Small intestine (tissue), 7 donors: ENCODE data around the gene TUBA1A. TPM values are rescaled to one million over a fixed set of nuclear protein-coding genes. Genes with fewer than 3 reads are reported as not detected.
"Not testable (repeated sequence)": the region's sequence is repeated elsewhere in the genome, so short reads cannot be mapped to it uniquely, and the experiment has no call there.

Source experiments
- DNase-seq, 2 donors: peaks; one replicate each; pipeline versions ENCODE4 v3.0.0 to v3.0.0-alpha.2; 2013
- FAIRE-seq: peaks from 2 replicates; lab custom pipeline; 2012; peaks lifted over from hg19 to GRCh38; lab: Jason Lieb, UNC
- H3K27ac ChIP-seq, 3 donors: one replicate each; pipeline ENCODE4 v1.5.1; 2013; ENCODE audit warnings: low read length in 2 of 3, mild to moderate bottlenecking in 2 of 3, control low read depth in 1 of 3, inconsistent platforms in 1 of 3, low read depth in 1 of 3, moderate library complexity in 1 of 3
- H3K27me3 ChIP-seq, 3 donors: one replicate each; pipeline ENCODE4 v1.6.1; 2013; ENCODE audit warnings: low read length in 3 of 3, inconsistent platforms in 1 of 3; ENCODE audit not compliant: control insufficient read depth in 3 of 3, insufficient read depth in 3 of 3
- H3K36me3 ChIP-seq, 3 donors: one replicate each; pipeline ENCODE4 v1.6.1; 2013; ENCODE audit warnings: low read length in 3 of 3, inconsistent platforms in 1 of 3, low read depth in 1 of 3, mild to moderate bottlenecking in 1 of 3, moderate library complexity in 1 of 3; ENCODE audit not compliant: control insufficient read depth in 3 of 3, insufficient read depth in 2 of 3
- H3K4me1 ChIP-seq, 3 donors: one replicate each; pipeline ENCODE4 v1.6.1; 2013; ENCODE audit warnings: low read length in 2 of 3, inconsistent platforms in 1 of 3, low read depth in 1 of 3, mild to moderate bottlenecking in 1 of 3, moderate library complexity in 1 of 3; ENCODE audit not compliant: control insufficient read depth in 3 of 3, insufficient read depth in 2 of 3
- H3K4me3 ChIP-seq, 3 donors: one replicate each; pipeline ENCODE4 v1.5.1; 2013; ENCODE audit warnings: low read length in 3 of 3, control low read depth in 1 of 3, inconsistent platforms in 1 of 3, low read depth in 1 of 3, mild to moderate bottlenecking in 1 of 3, moderate library complexity in 1 of 3
- H3K9me3 ChIP-seq, 2 donors: one replicate each; pipeline ENCODE4 v1.6.1; 2013; ENCODE audit warnings: low read depth in 1 of 2, low read length in 1 of 2; ENCODE audit not compliant: control insufficient read depth in 2 of 2, insufficient read depth in 1 of 2
- WGBS, 3 donors: extraction: QIAGEN DNeasy Blood & Tissue Kit; methylation state at CpG; one replicate each; pipeline ENCODE4 v1.1.7; 2013; 5-methylcytosine and 5-hydroxymethylcytosine counted together
- polyA plus RNA-seq, 4 donors: library from polyadenylated mRNA; stranded (reverse) in 3 of 4; unstranded in 1 of 4; fragments of 200-250 nt in 3 of 4; fragments of 120-200 nt in 1 of 4; gene quantifications; one replicate each; pipeline versions ENCODE4 v1.2.1 to v1.2.3, GENCODE V29; 2013
- donor health status: healthy with polysubstance abuse.
- donor health status: control.
- donor health status: control.
- donor health status: Bipolar disorder and iron deficiency.
- donor health status: healthy.

The TUBA1A gene
- polyA plus RNA-seq, 4 donors, result 9.8 to 158 (median 73.6) TPM

DNA sequence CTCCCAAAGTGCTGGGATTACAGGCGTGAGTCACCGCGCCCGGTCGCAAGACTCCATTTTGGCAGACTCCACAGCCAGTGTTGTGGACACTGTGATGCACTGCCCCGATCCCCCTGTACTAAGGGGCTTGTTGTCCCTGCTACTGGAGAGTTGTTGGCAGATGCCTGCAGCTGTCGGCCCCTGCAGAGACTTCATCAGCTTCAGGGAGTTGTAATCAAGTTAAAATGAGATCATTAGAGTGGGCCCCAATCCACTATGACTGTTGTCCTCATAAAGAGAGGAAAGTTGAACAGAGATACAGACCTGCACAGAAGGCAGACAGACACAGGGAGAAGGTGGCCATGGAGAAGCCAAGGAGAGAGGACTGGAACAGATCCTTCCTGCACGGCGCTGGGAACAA, 23.7 kb upstream of the TUBA1A start:
- Histone ChIP-seq H3K9me3 (no peaks in the 10 kb centered on the region), H3K4me1 (peaks cover 0 to 4% (median 0%) of the 10 kb centered on the region in 3 donors), H3K27me3 (no peaks in the 10 kb centered on the region), H3K4me3 (no peak overlapping the region), H3K27ac (no peak overlapping the region), H3K36me3 (no peaks in the 10 kb centered on the region)
- DNase-seq (no peak), FAIRE-seq (no peak)
- WGBS, 3 donors, result 81 to 96% (median 94%) methylated on average over 9 of the region's 9 CpGs

DNA sequence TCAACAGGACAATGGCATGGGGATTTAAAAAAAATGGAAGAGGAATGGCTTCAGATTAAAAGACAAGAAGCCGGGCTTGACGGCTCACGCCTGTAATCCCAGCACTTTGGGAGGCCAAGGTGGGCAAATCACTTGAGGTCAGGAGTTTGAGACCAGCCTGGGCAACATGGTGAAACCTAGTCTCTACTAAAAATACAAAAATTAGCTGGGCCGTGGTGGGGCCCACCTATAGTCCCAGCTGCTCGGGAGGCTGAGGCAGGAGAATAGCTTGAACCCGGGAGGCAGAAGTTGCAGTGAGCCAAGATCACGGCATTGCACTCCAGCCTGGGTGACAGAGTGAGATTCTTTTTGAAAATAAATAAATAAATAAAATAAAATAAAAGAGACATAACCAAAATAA, 21.8 kb upstream of the TUBA1A start:
- H3K9me3 ChIP-seq, H3K4me1 ChIP-seq, H3K27me3 ChIP-seq, H3K36me3 ChIP-seq, H3K4me3 ChIP-seq, FAIRE-seq, H3K27ac ChIP-seq, DNase-seq: not testable (repeated sequence)
- WGBS, 3 donors, result 94 to 96% (median 94%) methylated on average over 7 of the region's 7 CpGs

DNA sequence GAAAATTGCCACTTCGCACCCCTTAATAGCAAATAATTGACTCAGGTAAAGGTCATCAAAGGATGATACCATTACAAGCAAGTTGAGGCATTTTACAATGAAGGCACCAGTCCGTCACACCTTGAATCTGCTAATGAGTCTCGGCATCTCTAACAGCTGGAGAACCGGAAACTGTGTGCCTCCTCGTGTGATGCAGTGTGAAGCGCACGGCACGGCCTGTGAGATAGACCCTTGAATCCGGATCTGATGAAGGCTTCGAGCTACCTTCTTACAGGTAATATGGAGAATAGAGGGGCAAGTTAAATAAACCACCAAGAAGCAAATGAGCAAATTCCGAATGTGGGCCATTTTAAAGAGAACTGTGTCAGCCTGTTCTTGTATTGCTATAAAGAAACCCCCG, 19.8 kb upstream of the TUBA1A start:
- no peak for DNase-seq
- no peak for FAIRE-seq
- Histone ChIP-seq H3K36me3 (no peaks in the 10 kb centered on the region), H3K27ac (no peak overlapping the region), H3K4me3 (no peak overlapping the region), H3K27me3 (no peaks in the 10 kb centered on the region), H3K4me1 (no peaks in the 10 kb centered on the region), H3K9me3 (no peaks in the 10 kb centered on the region)
- 86 to 89% (median 88%) methylated on average over 12 of the region's 12 CpGs for WGBS, 3 donors

DNA sequence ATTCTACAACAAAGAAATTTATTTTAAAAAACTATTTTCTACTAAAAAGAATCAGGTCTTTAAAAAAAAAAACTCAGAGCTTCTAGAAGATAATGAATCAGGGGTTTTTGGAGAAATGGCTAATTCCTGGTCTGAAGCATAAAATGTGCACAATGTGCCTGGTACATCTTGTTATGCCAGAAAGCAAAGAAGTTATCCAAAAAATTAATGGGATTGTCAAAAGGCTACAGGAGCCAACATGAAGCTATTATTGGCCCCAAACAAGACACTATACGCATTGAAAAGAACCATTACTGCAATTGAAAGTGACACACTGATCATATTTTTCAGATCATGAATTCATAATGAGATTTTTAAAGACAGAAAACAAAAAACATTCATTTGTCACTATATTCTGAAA, 19.3 kb upstream of the TUBA1A start:
- no peak for DNase-seq
- FAIRE-seq, result no peak
- WGBS, 3 donors, result 83 to 93% (median 93%) methylated on average over 1 of the region's 1 CpG
- Histone ChIP-seq H3K9me3 (no peaks in the 10 kb centered on the region), H3K27me3 (no peaks in the 10 kb centered on the region), H3K27ac (no peak overlapping the region), H3K4me1 (no peaks in the 10 kb centered on the region), H3K36me3 (no peaks in the 10 kb centered on the region), H3K4me3 (no peak overlapping the region)

DNA sequence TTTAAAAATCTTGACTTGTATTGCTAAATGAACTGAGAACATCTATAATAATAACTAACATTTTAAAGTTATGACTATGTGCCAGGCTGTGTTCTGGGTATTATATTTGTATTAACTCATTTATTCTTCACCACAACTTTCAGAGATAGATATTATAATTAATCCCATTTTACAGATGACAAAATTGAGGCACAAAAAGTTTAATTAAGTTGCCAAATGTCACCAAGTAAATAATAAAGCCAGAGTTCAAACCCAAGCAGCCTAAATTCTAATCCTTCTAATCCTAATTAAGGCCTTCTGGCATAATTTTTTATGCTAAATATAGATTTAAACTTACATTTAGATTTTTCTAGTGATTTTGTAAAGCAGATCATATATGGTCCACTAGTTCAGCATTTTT, 17.5 kb upstream of the TUBA1A start:
- H3K36me3 ChIP-seq, result no peaks in the 10 kb centered on the region
- no peaks in the 10 kb centered on the region for H3K9me3 ChIP-seq
- peaks cover 0 to 5% (median 0%) of the 10 kb centered on the region in 3 donors for H3K4me1 ChIP-seq
- FAIRE-seq (no peak), DNase-seq (no peak)
- no peak overlapping the region for H3K4me3 ChIP-seq
- H3K27ac ChIP-seq, result no peak overlapping the region
- no peaks in the 10 kb centered on the region for H3K27me3 ChIP-seq

DNA sequence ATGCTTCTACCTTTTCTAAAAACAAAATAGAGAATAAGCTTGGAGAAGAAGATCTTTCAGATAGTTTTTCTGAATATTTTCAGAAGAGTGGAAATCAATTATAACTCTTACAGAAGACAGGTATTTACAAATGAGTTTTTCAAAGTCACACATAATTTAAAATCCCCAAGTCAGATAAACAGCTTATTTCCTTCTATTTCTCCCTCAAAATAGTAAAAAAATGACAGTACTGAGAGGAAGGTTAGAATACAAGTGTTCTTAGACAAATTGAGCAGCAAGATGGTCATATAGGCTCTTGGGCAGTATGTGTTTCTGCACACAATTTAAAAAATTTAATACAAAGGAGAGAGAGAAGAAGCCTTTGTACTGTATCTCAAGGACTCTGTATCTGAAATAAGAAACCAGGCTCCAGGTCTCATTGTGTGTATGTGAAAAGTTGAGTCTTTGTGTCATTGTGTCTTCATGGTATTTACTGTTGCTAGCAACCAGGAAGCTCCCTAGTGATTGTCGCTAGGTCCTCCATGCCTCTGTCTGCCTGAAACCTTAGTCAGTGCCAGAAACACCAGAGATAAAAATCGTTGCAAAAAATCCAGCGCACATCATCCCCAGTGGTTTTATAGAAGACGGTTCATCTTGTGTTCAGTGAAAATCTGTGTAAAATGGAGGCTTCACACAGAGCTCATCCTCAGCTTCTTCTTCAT, 12.9 kb upstream of the TUBA1A start:
- Histone ChIP-seq H3K27me3 (no peaks in the 10 kb centered on the region), H3K9me3 (no peaks in the 10 kb centered on the region), H3K4me1 (peaks cover 0 to 5% (median 0%) of the 10 kb centered on the region in 3 donors), H3K36me3 (no peaks in the 10 kb centered on the region), H3K27ac (peak overlapping the region in 2 of 3 donors; percentile 75 to 80), H3K4me3 (no peak overlapping the region)
- 27 to 32% (median 28%) methylated on average over 4 of the region's 4 CpGs for WGBS, 3 donors
- DNase-seq, result peak; percentile 18 to 40
- FAIRE-seq, result no peak

DNA sequence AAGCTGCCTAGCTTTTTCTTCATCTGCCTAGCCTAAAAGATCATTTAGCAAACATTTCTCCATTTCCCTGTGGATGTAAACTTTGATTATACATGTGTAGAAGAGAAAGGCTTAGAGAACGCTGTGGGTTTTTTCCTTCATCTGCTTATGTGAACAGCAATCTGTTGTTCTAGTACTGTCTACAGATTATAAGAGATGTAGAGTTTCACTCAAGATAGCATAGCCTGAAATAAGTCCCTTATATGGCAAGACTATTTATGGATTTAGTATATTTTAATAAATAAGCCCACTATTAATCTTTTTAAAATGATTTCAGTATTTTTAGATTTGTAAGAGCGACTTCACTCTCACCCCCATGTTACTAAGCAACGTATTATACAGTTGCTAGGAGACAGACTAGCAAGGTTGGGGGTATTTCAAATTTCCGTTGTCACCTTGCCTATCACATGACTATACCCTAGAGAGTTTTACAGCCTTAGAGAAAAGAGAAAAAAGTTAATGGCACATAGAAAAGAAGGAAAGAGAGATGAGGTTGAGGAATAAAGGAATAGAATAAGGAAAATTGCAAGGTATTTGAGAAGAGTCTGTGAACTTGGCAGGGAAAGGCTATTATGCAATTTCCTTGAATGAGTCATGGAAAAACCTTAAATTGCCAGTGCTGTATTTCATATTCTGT, 12.2 kb upstream of the TUBA1A start:
- peak overlapping the region in 1 of 3 donors; percentile 75 for H3K27ac ChIP-seq
- FAIRE-seq (no peak), DNase-seq (peak; percentile 63 to 66)
- H3K9me3 ChIP-seq, result no peaks in the 10 kb centered on the region
- no peaks in the 10 kb centered on the region for H3K27me3 ChIP-seq
- H3K36me3 ChIP-seq, result no peaks in the 10 kb centered on the region
- WGBS, 3 donors, result 3 to 7% (median 5%) methylated on average over 4 of the region's 4 CpGs
- no peak overlapping the region for H3K4me3 ChIP-seq
- peaks cover 0 to 5% (median 0%) of the 10 kb centered on the region in 3 donors for H3K4me1 ChIP-seq

DNA sequence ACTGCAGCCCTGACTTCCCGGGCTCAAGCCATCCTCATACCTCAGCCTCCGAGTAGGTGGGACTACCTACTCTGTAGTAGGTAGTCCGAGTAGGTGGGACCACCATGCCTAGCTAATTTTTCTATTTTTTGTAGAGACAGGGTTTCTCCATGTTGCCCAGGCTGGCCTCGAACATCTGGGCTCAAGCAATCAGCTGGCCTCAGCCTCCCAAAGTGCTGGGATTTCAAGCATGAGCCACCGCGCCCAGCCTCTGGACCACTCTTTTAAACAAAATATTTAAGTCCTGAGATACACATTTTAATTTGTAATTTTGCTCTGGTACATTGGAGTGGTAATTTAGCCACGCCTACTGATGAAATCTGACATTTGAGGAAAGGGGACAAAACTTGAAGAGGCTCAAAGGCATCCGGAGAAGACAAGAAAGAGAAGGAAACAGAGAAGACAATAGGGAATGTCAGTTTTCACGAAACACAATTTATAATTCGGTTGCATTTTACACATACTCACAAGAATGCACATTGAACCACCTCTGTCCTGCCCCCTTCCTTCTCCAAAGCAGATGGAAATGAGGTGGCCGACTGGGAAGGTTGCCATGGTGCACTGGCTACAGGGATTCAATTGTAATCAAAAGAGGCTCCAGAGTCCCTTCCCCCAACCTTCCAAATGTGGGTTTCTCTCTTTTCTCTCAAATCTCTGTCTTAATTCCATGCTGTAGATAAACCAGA, 9.7 kb upstream of the TUBA1A start:
- Histone ChIP-seq H3K27me3 (no peaks in the 10 kb centered on the region), H3K36me3 (no peaks in the 10 kb centered on the region), H3K27ac (no peak overlapping the region), H3K4me1 (peaks cover 0 to 5% (median 0%) of the 10 kb centered on the region in 3 donors), H3K9me3 (no peaks in the 10 kb centered on the region), H3K4me3 (no peak overlapping the region)
- DNase-seq (no peak), FAIRE-seq (no peak)
- WGBS, 3 donors, result 68 to 81% (median 73%) methylated on average over 11 of the region's 11 CpGs
